ENCODE measurements around the gene GARIN5A. TPM values are rescaled to one million over a fixed set of nuclear protein-coding genes. Genes with fewer than 3 reads are reported as not detected.
"Not testable (repeated sequence)": the region's sequence is repeated elsewhere in the genome, so short reads cannot be mapped to it uniquely, and the experiment has no call there.

The GARIN5A gene
- total RNA-seq, 2 experiments from 2014 or later = 0.59 to 0.63 TPM

- POLR2A ChIA-PET = interaction anchor here (0.7 kb wide), 2 partner anchors 155 to 1472 kb away, joined by 7 to 8 read pairs; no protein-coding TSS in a partner anchor
- DNase-seq (ENCODE audit: low spot score) = no peak
- Histone ChIP-seq H4K20me1 (ENCODE audit: insufficient read depth, low read length) (no peaks in the 10 kb centered on the region), H3K9me3 (ENCODE audit: low read length) (no peaks in the 10 kb centered on the region), H3K9me2 (ENCODE audit: insufficient read depth, low read length) (no peaks in the 10 kb centered on the region), H3K27ac (ENCODE audit: low read depth, low read length, poor library complexity, severe bottlenecking) (no peak overlapping the region), H3K4me3 (ENCODE audit: low read depth, low read length, poor library complexity, severe bottlenecking) (no peak overlapping the region), H3K4me1 (ENCODE audit: insufficient read depth, low read length, poor library complexity, severe bottlenecking) (no peaks in the 10 kb centered on the region), H3K36me3 (ENCODE audit: insufficient read depth, low read length) (peaks cover 4% of the 10 kb centered on the region; the same call in 1 of the 2 replicates), H3K4me2 (ENCODE audit: low read length) (no peak overlapping the region), H3K79me2 (ENCODE audit: insufficient read depth, low read depth, low read length) (no peaks in the 10 kb centered on the region), H2AFZ (ENCODE audit: low read length) (no peak overlapping the region)
- intact Hi-C loops (cut with micrococcal nuclease; ENCODE audit: unreplicated experiment) = no loop called here
- TF ChIP-seq CTCF (conservative IDR thresholded peaks at IDR 0.05; ENCODE audit: low read length) (no peak), EZH2phosphoT487 (IDR thresholded peaks at IDR 0.05; ENCODE audit: borderline replicate concordance, low read depth, low read length) (no peak)
- CTCF ChIA-PET (ENCODE audit: unreplicated experiment) = no interaction called here
- no TSS peak for BruUV-seq (replicated peaks)
Observed at GRCh38 chr19:50444059-50444458, 32.6 kb downstream of the GARIN5A start.

GRCh38 chr19:50439130-50439529, 37.5 kb downstream of the GARIN5A start:
- H3K27ac ChIP-seq (ENCODE audit: low read depth, low read length, poor library complexity, severe bottlenecking); BruUV-seq (replicated peaks); H3K36me3 ChIP-seq (ENCODE audit: insufficient read depth, low read length); H4K20me1 ChIP-seq (ENCODE audit: insufficient read depth, low read length); H3K9me3 ChIP-seq (ENCODE audit: low read length); H3K4me3 ChIP-seq (ENCODE audit: low read depth, low read length, poor library complexity, severe bottlenecking); H2AFZ ChIP-seq (ENCODE audit: low read length); CTCF ChIA-PET (ENCODE audit: unreplicated experiment); intact Hi-C loops (cut with micrococcal nuclease; ENCODE audit: unreplicated experiment); DNase-seq (ENCODE audit: low spot score); H3K9me2 ChIP-seq (ENCODE audit: insufficient read depth, low read length); H3K79me2 ChIP-seq (ENCODE audit: insufficient read depth, low read depth, low read length); POLR2A ChIA-PET; H3K4me2 ChIP-seq (ENCODE audit: low read length): not testable (repeated sequence)
- H3K4me1 ChIP-seq (ENCODE audit: insufficient read depth, low read length, poor library complexity, severe bottlenecking) = peaks cover 31% of the 10 kb centered on the region

- Histone ChIP-seq H3K4me2 (ENCODE audit: low read length) (no peak overlapping the region), H3K27ac (ENCODE audit: low read depth, low read length, poor library complexity, severe bottlenecking) (no peak overlapping the region), H2AFZ (ENCODE audit: low read length) (no peak overlapping the region), H3K4me3 (ENCODE audit: low read depth, low read length, poor library complexity, severe bottlenecking) (no peak overlapping the region), H3K9me3 (ENCODE audit: low read length) (no peaks in the 10 kb centered on the region), H3K36me3 (ENCODE audit: insufficient read depth, low read length) (no peaks in the 10 kb centered on the region), H3K79me2 (ENCODE audit: insufficient read depth, low read depth, low read length) (no peaks in the 10 kb centered on the region), H4K20me1 (ENCODE audit: insufficient read depth, low read length) (no peaks in the 10 kb centered on the region), H3K4me1 (ENCODE audit: insufficient read depth, low read length, poor library complexity, severe bottlenecking) (peaks cover 42% of the 10 kb centered on the region), H3K9me2 (ENCODE audit: insufficient read depth, low read length) (no peaks in the 10 kb centered on the region)
- no peak for TF ChIP-seq CTCF (conservative IDR thresholded peaks at IDR 0.05; ENCODE audit: low read length)
- TF ChIP-seq EZH2phosphoT487 (IDR thresholded peaks at IDR 0.05; ENCODE audit: borderline replicate concordance, low read depth, low read length) = no peak
- DNase-seq (ENCODE audit: low spot score) = no peak
- ChIA-PET CTCF (ENCODE audit: unreplicated experiment) (no interaction called here), POLR2A (no interaction called here)
- BruUV-seq (replicated peaks) = no TSS peak
- intact Hi-C loops (cut with micrococcal nuclease; ENCODE audit: unreplicated experiment) = no loop called here
Observed at GRCh38 chr19:50437862-50438449, 38.7 kb downstream of the GARIN5A start.

All from OCI-LY7 (cell line).